Measurements from ENCODE around the gene NRXN2. TPM values are rescaled to one million over a fixed set of nuclear protein-coding genes. Genes with fewer than 3 reads are reported as not detected.

The NRXN2 gene
- total RNA-seq, 1 donor from 2014 or later, result 10.0 TPM

GRCh38 chr11:64611176-64611575, 111.8 kb downstream of the NRXN2 start:
- peaks cover 10% of the 10 kb centered on the region for H3K4me1 Mint-ChIP-seq
- no peak for TF ChIP-seq CTCF (conservative IDR thresholded peaks at IDR 0.05)

GRCh38 chr11:64610596-64610995, 112.4 kb downstream of the NRXN2 start:
- Mint-ChIP-seq H3K27me3 (ENCODE audit: low read depth) (no peaks in the 10 kb centered on the region), H3K9me3 (no peaks in the 10 kb centered on the region), H3K27ac (ENCODE audit: unreplicated experiment) (no peak overlapping the region), H3K36me3 (ENCODE audit: low read depth) (no peaks in the 10 kb centered on the region), H3K4me1 (peaks cover 14% of the 10 kb centered on the region), H3K4me3 (no peak overlapping the region)
- no peak for TF ChIP-seq CTCF (conservative IDR thresholded peaks at IDR 0.05)
- DNase-seq (ENCODE audit: low read depth, low spot score), result no peak

More at GRCh38 chr11:64611176-64611575, 111.8 kb downstream of the NRXN2 start:
- Mint-ChIP-seq H3K36me3 (ENCODE audit: low read depth) (no peaks in the 10 kb centered on the region), H3K27ac (ENCODE audit: unreplicated experiment) (no peak overlapping the region), H3K27me3 (ENCODE audit: low read depth) (no peaks in the 10 kb centered on the region), H3K4me3 (no peak overlapping the region), H3K9me3 (no peaks in the 10 kb centered on the region)
- no peak for DNase-seq (ENCODE audit: low read depth, low spot score)

GRCh38 chr11:64609436-64610047, 113.5 kb downstream of the NRXN2 start:
- Mint-ChIP-seq H3K27me3 (ENCODE audit: low read depth) (no peaks in the 10 kb centered on the region), H3K4me1 (peaks cover 22% of the 10 kb centered on the region), H3K27ac (ENCODE audit: unreplicated experiment) (no peak overlapping the region), H3K9me3 (no peaks in the 10 kb centered on the region), H3K4me3 (no peak overlapping the region), H3K36me3 (ENCODE audit: low read depth) (no peaks in the 10 kb centered on the region)
- no peak for DNase-seq (ENCODE audit: low read depth, low spot score)
- TF ChIP-seq CTCF (conservative IDR thresholded peaks at IDR 0.05), result no peak

GRCh38 chr11:64608636-64609035, 114.4 kb downstream of the NRXN2 start:
- TF ChIP-seq CTCF (conservative IDR thresholded peaks at IDR 0.05), result no peak
- H3K9me3 Mint-ChIP-seq, result no peaks in the 10 kb centered on the region
- H3K27me3 Mint-ChIP-seq (ENCODE audit: low read depth), result no peaks in the 10 kb centered on the region
- H3K27ac Mint-ChIP-seq (ENCODE audit: unreplicated experiment), result peak overlapping the region; percentile 19
- H3K4me1 Mint-ChIP-seq, result peaks cover 25% of the 10 kb centered on the region
- H3K4me3 Mint-ChIP-seq, result no peak overlapping the region
- no peak for DNase-seq (ENCODE audit: low read depth, low spot score)
- H3K36me3 Mint-ChIP-seq (ENCODE audit: low read depth), result no peaks in the 10 kb centered on the region

GRCh38 chr11:64608046-64608445, 115.0 kb downstream of the NRXN2 start:
- Mint-ChIP-seq H3K27ac (ENCODE audit: unreplicated experiment) (no peak overlapping the region), H3K4me1 (peaks cover 28% of the 10 kb centered on the region), H3K9me3 (no peaks in the 10 kb centered on the region), H3K4me3 (no peak overlapping the region), H3K36me3 (ENCODE audit: low read depth) (no peaks in the 10 kb centered on the region), H3K27me3 (ENCODE audit: low read depth) (no peaks in the 10 kb centered on the region)
- no peak for TF ChIP-seq CTCF (conservative IDR thresholded peaks at IDR 0.05)
- DNase-seq (ENCODE audit: low read depth, low spot score), result no peak
